ENCODE data around the gene LBHD2.

The LBHD2 gene

GRCh38 chr14:103123634-103124500, 39.9 kb downstream of the LBHD2 start:
- H2BK12ac ChIP-seq (ENCODE audit: low read length in 2 of 2): peak overlapping the region; percentile 46 to 55
- H3K14ac ChIP-seq (ENCODE audit: low read length in 2 of 2): peak overlapping the region in 1 of 2 experiments; percentile 20
- peak overlapping the region; percentile 84 for H3K9ac ChIP-seq (ENCODE audit: low read length)
- no peaks in the 10 kb centered on the region for H3K9me3 ChIP-seq (ENCODE audit: control insufficient read depth, low read length)
- H2AK5ac ChIP-seq (ENCODE audit: low read length, severe bottlenecking): no peak overlapping the region
- no peak overlapping the region for H3K27ac ChIP-seq (ENCODE audit: low read length, poor library complexity, severe bottlenecking)
- 33% methylated on average over 48 of the region's 48 CpGs for WGBS
- peaks cover 16 to 25% of the 10 kb centered on the region in 2 experiments for H3K36me3 ChIP-seq (ENCODE audit: control insufficient read depth in 1 of 2, insufficient read depth in 2 of 2, low read depth in 1 of 2, low read length in 2 of 2)
- H4K91ac ChIP-seq (ENCODE audit: low read length): peak overlapping the region; percentile 88
- H4K8ac ChIP-seq (ENCODE audit: low read length): peak overlapping the region; percentile 96
- H3K4me3 ChIP-seq (ENCODE audit: insufficient read depth in 1 of 2, low read depth in 1 of 2, low read length in 2 of 2): peak overlapping the region; percentile 50 to 91
- peak overlapping the region; percentile 5 for H2AFZ ChIP-seq (ENCODE audit: low read depth, low read length)
- H3K4ac ChIP-seq (ENCODE audit: low read depth in 1 of 2, low read length in 2 of 2): peak overlapping the region; percentile 65 to 66
- H3K23ac ChIP-seq (ENCODE audit: low read length in 2 of 2): no peak overlapping the region
- peak overlapping the region; percentile 74 to 86 for H3K18ac ChIP-seq (ENCODE audit: low read depth in 1 of 2, low read length in 2 of 2)
- peaks cover 13% of the 10 kb centered on the region for H3K79me1 ChIP-seq (replicated peaks; ENCODE audit: low read length, poor library complexity, severe bottlenecking)
- no peak overlapping the region for H2BK5ac ChIP-seq (ENCODE audit: low read depth, low read length, poor library complexity, severe bottlenecking)
- peak; percentile 56 for DNase-seq
- H3K4me2 ChIP-seq (ENCODE audit: low read length, poor library complexity, severe bottlenecking): peak overlapping the region; percentile 60
- peak overlapping the region; percentile 87 for H2BK15ac ChIP-seq (ENCODE audit: low read depth, poor library complexity, severe bottlenecking)
- H3K27me3 ChIP-seq (ENCODE audit: control insufficient read depth in 1 of 2, insufficient read depth in 1 of 2, low read length in 2 of 2): no peaks in the 10 kb centered on the region
- H2BK120ac ChIP-seq (ENCODE audit: low read depth, low read length): peak overlapping the region; percentile 98
- peaks cover 77% of the 10 kb centered on the region for H3K4me1 ChIP-seq (ENCODE audit: control insufficient read depth, insufficient read depth, low read depth, low read length)

DNA sequence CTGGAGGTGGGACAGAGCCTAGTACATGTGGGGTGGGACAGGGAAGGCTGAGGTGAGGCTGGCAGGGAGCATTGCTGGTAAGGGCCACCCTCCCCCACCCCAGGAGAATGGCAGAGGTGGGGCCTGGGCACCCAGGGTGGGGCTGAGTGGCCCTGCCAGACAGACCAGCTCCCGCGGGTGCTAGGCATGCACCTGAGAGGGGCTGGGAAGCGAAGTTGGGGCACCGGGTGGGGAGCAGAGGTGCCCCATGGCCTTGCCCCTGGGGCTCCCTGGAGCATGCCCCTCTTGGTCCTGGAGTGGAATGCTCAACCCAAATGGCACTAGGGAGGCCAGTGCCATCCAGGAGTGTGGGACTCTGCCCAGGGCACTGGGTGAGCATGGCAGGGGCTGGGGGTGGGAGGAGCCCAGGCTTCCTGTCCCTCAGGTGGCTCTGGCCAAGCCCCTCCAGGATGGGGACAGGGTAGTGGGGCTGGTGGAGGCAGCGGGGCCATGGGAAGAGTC, 40.5 kb downstream of the LBHD2 start:
- H2AFZ ChIP-seq (ENCODE audit: low read depth, low read length): no peak overlapping the region
- H3K27ac ChIP-seq (ENCODE audit: low read length, poor library complexity, severe bottlenecking): no peak overlapping the region
- H2BK15ac ChIP-seq (ENCODE audit: low read depth, poor library complexity, severe bottlenecking): peak overlapping the region; percentile 55
- peak overlapping the region; percentile 60 for H3K4me2 ChIP-seq (ENCODE audit: low read length, poor library complexity, severe bottlenecking)
- H3K4ac ChIP-seq (ENCODE audit: low read depth in 1 of 2, low read length in 2 of 2): no peak overlapping the region
- H3K36me3 ChIP-seq (ENCODE audit: control insufficient read depth in 1 of 2, insufficient read depth in 2 of 2, low read depth in 1 of 2, low read length in 2 of 2): peaks cover 21 to 28% of the 10 kb centered on the region in 2 experiments
- peak overlapping the region in 1 of 2 experiments; percentile 91 for H3K4me3 ChIP-seq (ENCODE audit: insufficient read depth in 1 of 2, low read depth in 1 of 2, low read length in 2 of 2)
- no peak overlapping the region for H4K91ac ChIP-seq (ENCODE audit: low read length)
- H2BK5ac ChIP-seq (ENCODE audit: low read depth, low read length, poor library complexity, severe bottlenecking): no peak overlapping the region
- no peak overlapping the region for H3K14ac ChIP-seq (ENCODE audit: low read length in 2 of 2)
- peak overlapping the region in 1 of 2 experiments; percentile 74 for H3K18ac ChIP-seq (ENCODE audit: low read depth in 1 of 2, low read length in 2 of 2)
- H2BK12ac ChIP-seq (ENCODE audit: low read length in 2 of 2): no peak overlapping the region
- H3K23ac ChIP-seq (ENCODE audit: low read length in 2 of 2): no peak overlapping the region
- 97% methylated on average over 5 of the region's 5 CpGs for WGBS
- peak overlapping the region; percentile 22 for H4K8ac ChIP-seq (ENCODE audit: low read length)
- H3K9me3 ChIP-seq (ENCODE audit: control insufficient read depth, low read length): no peaks in the 10 kb centered on the region
- DNase-seq: no peak
- peaks cover 82% of the 10 kb centered on the region for H3K4me1 ChIP-seq (ENCODE audit: control insufficient read depth, insufficient read depth, low read depth, low read length)
- peaks cover 13% of the 10 kb centered on the region for H3K79me1 ChIP-seq (replicated peaks; ENCODE audit: low read length, poor library complexity, severe bottlenecking)
- H3K9ac ChIP-seq (ENCODE audit: low read length): peak overlapping the region; percentile 84
- H2AK5ac ChIP-seq (ENCODE audit: low read length, severe bottlenecking): no peak overlapping the region
- H3K27me3 ChIP-seq (ENCODE audit: control insufficient read depth in 1 of 2, insufficient read depth in 1 of 2, low read length in 2 of 2): no peaks in the 10 kb centered on the region
- no peak overlapping the region for H2BK120ac ChIP-seq (ENCODE audit: low read depth, low read length)

DNA sequence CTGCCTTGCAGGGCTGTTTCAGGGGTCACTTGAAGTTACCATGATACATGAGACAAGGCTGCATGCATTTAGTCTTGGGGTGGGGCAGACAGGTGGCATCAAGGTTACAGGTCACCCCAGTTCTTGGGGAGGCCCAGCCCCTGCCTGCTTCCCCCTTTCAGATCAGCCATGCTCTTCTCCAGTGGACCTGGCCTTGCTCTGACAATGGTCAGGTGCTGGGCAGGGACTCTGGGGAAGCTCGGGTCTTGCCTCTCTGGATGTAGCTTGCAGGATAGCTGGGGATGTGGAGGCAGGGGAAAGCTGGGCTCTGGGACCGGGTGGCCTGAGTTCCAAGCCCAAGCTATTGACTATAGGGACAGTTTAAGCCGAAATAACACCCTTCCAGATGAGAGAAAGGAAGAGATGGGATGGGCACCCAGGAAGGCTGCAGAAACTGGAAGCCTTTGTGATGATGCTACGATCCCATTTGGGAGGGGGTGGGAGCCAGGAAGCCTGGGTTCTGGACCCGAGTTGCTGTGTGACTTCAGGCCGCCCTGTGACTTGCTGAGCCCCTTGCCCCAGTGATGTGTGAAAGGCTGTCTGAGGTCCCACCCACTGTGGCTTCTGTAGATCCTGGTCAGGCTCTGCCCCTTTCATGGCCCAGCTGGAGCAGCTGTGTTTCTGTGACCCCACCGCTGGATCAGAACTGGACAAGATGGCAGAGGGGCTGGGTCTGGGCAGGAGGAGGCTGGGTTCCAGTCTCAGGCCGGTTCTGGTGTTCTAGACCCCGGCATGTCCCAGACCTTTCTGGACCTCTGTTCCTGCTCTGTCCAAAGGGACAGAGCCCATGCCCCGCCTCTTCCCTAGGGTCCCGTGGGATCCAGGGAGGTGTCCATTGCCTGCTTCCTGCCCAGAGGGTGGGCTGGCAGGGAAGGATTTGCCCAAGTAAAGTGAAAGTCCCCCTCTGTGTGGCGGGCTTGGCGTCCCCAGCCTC, 41.4 kb downstream of the LBHD2 start:
- no peak for DNase-seq
- Histone ChIP-seq H2BK12ac (ENCODE audit: low read length in 2 of 2) (no peak overlapping the region), H3K4me2 (ENCODE audit: low read length, poor library complexity, severe bottlenecking) (no peak overlapping the region), H3K4ac (ENCODE audit: low read depth in 1 of 2, low read length in 2 of 2) (no peak overlapping the region), H3K4me1 (ENCODE audit: control insufficient read depth, insufficient read depth, low read depth, low read length) (peaks cover 90% of the 10 kb centered on the region), H3K27ac (ENCODE audit: low read length, poor library complexity, severe bottlenecking) (no peak overlapping the region), H3K27me3 (ENCODE audit: control insufficient read depth in 1 of 2, insufficient read depth in 1 of 2, low read length in 2 of 2) (no peaks in the 10 kb centered on the region), H4K91ac (ENCODE audit: low read length) (no peak overlapping the region), H2BK120ac (ENCODE audit: low read depth, low read length) (no peak overlapping the region), H3K9ac (ENCODE audit: low read length) (peak overlapping the region; percentile 84), H4K8ac (ENCODE audit: low read length) (no peak overlapping the region), H3K23ac (ENCODE audit: low read length in 2 of 2) (no peak overlapping the region), H3K9me3 (ENCODE audit: control insufficient read depth, low read length) (no peaks in the 10 kb centered on the region), H2AK5ac (ENCODE audit: low read length, severe bottlenecking) (peak overlapping the region; percentile 23), H3K36me3 (ENCODE audit: control insufficient read depth in 1 of 2, insufficient read depth in 2 of 2, low read depth in 1 of 2, low read length in 2 of 2) (peaks cover 29 to 37% of the 10 kb centered on the region in 2 experiments), H2BK5ac (ENCODE audit: low read depth, low read length, poor library complexity, severe bottlenecking) (no peak overlapping the region), H3K79me1 (replicated peaks; ENCODE audit: low read length, poor library complexity, severe bottlenecking) (peaks cover 15% of the 10 kb centered on the region), H3K4me3 (ENCODE audit: insufficient read depth in 1 of 2, low read depth in 1 of 2, low read length in 2 of 2) (peak overlapping the region in 1 of 2 experiments; percentile 91), H3K18ac (ENCODE audit: low read depth in 1 of 2, low read length in 2 of 2) (no peak overlapping the region), H3K14ac (ENCODE audit: low read length in 2 of 2) (no peak overlapping the region), H2BK15ac (ENCODE audit: low read depth, poor library complexity, severe bottlenecking) (no peak overlapping the region), H2AFZ (ENCODE audit: low read depth, low read length) (no peak overlapping the region)
- 95% methylated on average over 13 of the region's 13 CpGs for WGBS

Data from mesenchymal stem cell (in vitro differentiated cells and primary cell).